Measurements from ENCODE around the gene SH3BP2.
A peak's percentile ranks its signal among the peaks of the same experiment; 100 is the strongest.

Gene SH3BP2

GRCh38 chr4:2824836-2825381, 32.0 kb downstream of the SH3BP2 start:
- Mint-ChIP-seq H3K4me3 (no peak overlapping the region), H3K4me1 (peaks cover 3% of the 10 kb centered on the region), H3K27ac (no peak overlapping the region), H3K36me3 (ENCODE audit: low read depth) (peaks cover 33% of the 10 kb centered on the region), H3K27me3 (no peaks in the 10 kb centered on the region), H3K9me3 (no peaks in the 10 kb centered on the region)
- ATAC-seq (no peak), DNase-seq (no peak)

GRCh38 chr4:2825740-2826139, 32.9 kb downstream of the SH3BP2 start:
- no peak for DNase-seq
- Mint-ChIP-seq H3K36me3 (ENCODE audit: low read depth) (peaks cover 33% of the 10 kb centered on the region), H3K27me3 (no peaks in the 10 kb centered on the region), H3K9me3 (no peaks in the 10 kb centered on the region), H3K27ac (no peak overlapping the region), H3K4me1 (peaks cover 2% of the 10 kb centered on the region), H3K4me3 (no peak overlapping the region)
- ATAC-seq = no peak

GRCh38 chr4:2827071-2827873, 34.4 kb downstream of the SH3BP2 start:
- H3K4me3 Mint-ChIP-seq = no peak overlapping the region
- H3K27ac Mint-ChIP-seq = no peak overlapping the region
- ATAC-seq (no peak), DNase-seq (no peak)
- peaks cover 4% of the 10 kb centered on the region for H3K4me1 Mint-ChIP-seq
- H3K9me3 Mint-ChIP-seq = no peaks in the 10 kb centered on the region
- H3K36me3 Mint-ChIP-seq (ENCODE audit: low read depth) = peaks cover 33% of the 10 kb centered on the region
- H3K27me3 Mint-ChIP-seq = no peaks in the 10 kb centered on the region

DNA sequence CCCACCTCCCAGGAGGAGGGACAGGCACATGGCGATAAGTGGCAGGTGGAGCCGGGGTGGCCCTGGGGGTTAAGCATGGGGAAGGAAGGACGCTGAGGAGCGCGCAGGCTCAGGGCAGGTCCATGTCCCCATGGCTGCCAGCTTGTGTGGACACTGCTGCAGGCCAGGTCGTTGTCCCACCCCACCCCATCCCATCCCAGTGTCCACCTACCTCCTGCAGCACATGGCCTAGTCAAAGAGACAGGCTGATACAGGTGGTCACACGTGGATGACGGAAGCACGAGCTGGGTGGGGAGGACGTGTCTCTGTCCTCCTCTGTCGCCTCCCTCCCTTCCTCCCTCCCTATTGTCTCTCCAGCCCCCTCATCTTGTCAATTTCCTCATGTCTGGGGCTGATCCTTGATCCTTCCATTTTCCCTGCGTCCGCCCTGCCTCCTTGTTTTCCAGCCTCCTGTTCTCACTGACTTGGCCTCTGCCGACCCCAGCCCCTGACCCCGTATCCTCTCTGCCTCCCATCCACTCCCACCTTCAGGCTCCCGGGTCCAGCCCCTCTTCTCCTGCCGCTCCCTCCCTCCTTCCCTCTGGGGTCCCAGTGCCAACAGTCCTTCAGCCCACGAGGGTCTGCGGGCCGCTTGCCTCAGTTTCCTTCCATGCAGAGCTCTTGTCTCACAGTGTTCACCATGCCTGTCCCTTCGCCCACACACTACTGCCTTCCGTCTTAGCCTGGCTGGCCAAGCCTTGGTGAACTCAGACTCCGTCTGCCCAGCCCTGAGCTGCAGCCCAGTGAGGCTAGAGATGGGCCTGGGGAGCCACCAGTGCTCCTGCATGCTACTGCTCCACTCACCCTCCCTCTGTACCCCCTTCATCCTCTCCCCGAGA, 35.2 kb downstream of the SH3BP2 start:
- H3K4me1 Mint-ChIP-seq = peaks cover 8% of the 10 kb centered on the region
- no peaks in the 10 kb centered on the region for H3K9me3 Mint-ChIP-seq
- no peaks in the 10 kb centered on the region for H3K27me3 Mint-ChIP-seq
- no peak overlapping the region for H3K27ac Mint-ChIP-seq
- ATAC-seq (no peak), DNase-seq (no peak)
- no peak overlapping the region for H3K4me3 Mint-ChIP-seq
- peaks cover 33% of the 10 kb centered on the region for H3K36me3 Mint-ChIP-seq (ENCODE audit: low read depth)

DNA sequence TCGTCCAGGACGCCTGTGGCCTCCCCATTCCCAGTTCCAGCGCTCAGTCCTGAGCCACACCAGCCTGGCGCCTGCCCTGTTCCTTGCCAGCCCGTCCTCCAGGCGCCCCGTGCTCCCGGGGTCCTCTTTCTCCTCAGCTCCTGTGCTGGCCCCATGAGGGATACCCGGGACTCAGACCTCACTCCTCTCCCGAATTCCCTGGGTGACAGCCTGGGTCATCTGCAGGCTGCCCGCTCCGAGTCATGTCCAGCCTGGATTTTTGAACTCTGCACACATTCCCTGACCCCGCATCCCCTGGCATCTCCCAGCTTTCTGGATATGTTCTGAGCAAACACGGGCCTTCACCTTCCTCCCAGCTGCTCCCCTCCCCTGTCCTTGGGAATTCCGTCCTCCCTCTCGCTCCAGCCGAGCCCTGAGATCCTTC, 35.9 kb downstream of the SH3BP2 start:
- H3K4me1 Mint-ChIP-seq = peaks cover 10% of the 10 kb centered on the region
- no peaks in the 10 kb centered on the region for H3K27me3 Mint-ChIP-seq
- no peak overlapping the region for H3K4me3 Mint-ChIP-seq
- no peak for ATAC-seq
- no peaks in the 10 kb centered on the region for H3K9me3 Mint-ChIP-seq
- peak overlapping the region; percentile 31 for H3K27ac Mint-ChIP-seq
- peaks cover 33% of the 10 kb centered on the region for H3K36me3 Mint-ChIP-seq (ENCODE audit: low read depth)
- DNase-seq = no peak

GRCh38 chr4:2829321-2829932, 36.5 kb downstream of the SH3BP2 start:
- Mint-ChIP-seq H3K4me3 (no peak overlapping the region), H3K9me3 (no peaks in the 10 kb centered on the region), H3K27me3 (no peaks in the 10 kb centered on the region), H3K36me3 (ENCODE audit: low read depth) (peaks cover 30% of the 10 kb centered on the region), H3K27ac (no peak overlapping the region), H3K4me1 (peaks cover 12% of the 10 kb centered on the region)
- DNase-seq (no peak), ATAC-seq (no peak)

DNA sequence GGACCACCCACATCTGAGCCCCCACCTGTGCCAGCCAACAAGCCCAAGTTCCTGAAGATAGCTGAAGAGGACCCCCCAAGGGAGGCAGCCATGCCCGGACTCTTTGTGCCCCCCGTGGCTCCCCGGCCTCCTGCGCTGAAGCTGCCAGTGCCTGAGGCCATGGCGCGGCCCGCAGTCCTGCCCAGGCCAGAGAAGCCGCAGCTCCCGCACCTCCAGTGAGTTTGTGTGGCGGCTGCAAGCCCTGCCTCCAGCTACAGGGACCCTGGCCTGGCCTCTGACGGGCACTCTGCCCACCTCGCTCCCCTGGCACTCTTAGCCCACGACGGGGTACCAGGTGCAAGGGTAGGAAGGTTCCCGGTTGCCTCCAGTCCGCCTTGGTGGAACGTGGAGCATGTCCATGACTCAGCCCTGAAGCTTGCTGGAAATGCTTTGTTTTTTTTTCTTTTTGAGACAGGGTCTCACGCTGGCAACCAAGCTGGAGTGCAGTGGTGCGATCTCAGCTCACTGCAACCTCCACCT, 37.1 kb downstream of the SH3BP2 start:
- Mint-ChIP-seq H3K4me3 (no peak overlapping the region), H3K27me3 (no peaks in the 10 kb centered on the region), H3K4me1 (peaks cover 18% of the 10 kb centered on the region), H3K27ac (no peak overlapping the region), H3K36me3 (ENCODE audit: low read depth) (peaks cover 29% of the 10 kb centered on the region), H3K9me3 (no peaks in the 10 kb centered on the region)
- ATAC-seq (no peak), DNase-seq (no peak)

GRCh38 chr4:2830632-2831610, 38.0 kb downstream of the SH3BP2 start:
- Mint-ChIP-seq H3K4me3 (no peak overlapping the region), H3K9me3 (no peaks in the 10 kb centered on the region), H3K27me3 (no peaks in the 10 kb centered on the region), H3K36me3 (ENCODE audit: low read depth) (peaks cover 21% of the 10 kb centered on the region), H3K4me1 (peaks cover 27% of the 10 kb centered on the region), H3K27ac (no peak overlapping the region)
- ATAC-seq (no peak), DNase-seq (no peak)

DNA sequence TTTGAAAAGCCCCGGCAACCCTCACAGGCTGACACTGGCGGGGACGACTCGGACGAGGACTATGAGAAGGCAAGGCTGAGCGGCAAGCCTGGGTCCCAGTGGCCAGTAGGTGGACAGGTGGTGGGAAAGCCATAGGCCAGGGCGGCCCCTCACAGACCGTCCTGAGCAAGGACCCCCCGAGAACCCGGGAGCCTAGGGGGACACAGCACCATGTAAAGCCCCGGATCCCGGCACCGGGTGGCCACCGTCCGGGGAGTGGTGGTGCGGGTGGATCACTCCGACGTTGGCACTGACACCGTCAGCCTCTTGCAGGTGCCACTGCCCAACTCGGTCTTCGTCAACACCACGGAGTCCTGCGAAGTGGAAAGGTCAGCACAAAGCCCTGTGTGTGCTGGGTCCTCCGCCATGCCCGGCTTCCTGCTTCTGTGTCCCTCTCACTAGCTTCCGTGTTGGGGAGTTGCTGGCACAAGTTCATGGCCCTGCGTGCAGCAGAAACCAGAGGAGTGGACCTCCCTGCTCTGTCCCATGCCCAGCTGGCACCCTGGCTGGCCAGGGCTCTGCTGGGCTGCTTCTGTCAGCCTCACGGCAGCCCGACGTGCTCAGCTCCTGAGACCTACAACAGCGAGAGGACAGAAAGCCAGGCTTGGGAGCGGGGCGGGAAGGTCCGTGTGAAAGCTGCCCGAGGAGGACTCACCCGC, 38.9 kb downstream of the SH3BP2 start:
- ATAC-seq (no peak), DNase-seq (no peak)
- peaks cover 32% of the 10 kb centered on the region for H3K4me1 Mint-ChIP-seq
- peaks cover 18% of the 10 kb centered on the region for H3K36me3 Mint-ChIP-seq (ENCODE audit: low read depth)
- no peak overlapping the region for H3K27ac Mint-ChIP-seq
- H3K9me3 Mint-ChIP-seq = no peaks in the 10 kb centered on the region
- no peak overlapping the region for H3K4me3 Mint-ChIP-seq
- no peaks in the 10 kb centered on the region for H3K27me3 Mint-ChIP-seq

- H3K4me3 Mint-ChIP-seq = no peak overlapping the region
- no peaks in the 10 kb centered on the region for H3K9me3 Mint-ChIP-seq
- DNase-seq (no peak), ATAC-seq (peak; percentile 27)
- no peaks in the 10 kb centered on the region for H3K27me3 Mint-ChIP-seq
- peak overlapping the region; percentile 52 for H3K27ac Mint-ChIP-seq
- H3K36me3 Mint-ChIP-seq (ENCODE audit: low read depth) = peaks cover 14% of the 10 kb centered on the region
- peaks cover 39% of the 10 kb centered on the region for H3K4me1 Mint-ChIP-seq
These were observed 39.6 kb downstream of the SH3BP2 start for GRCh38 chr4:2832309-2832980.

DNA sequence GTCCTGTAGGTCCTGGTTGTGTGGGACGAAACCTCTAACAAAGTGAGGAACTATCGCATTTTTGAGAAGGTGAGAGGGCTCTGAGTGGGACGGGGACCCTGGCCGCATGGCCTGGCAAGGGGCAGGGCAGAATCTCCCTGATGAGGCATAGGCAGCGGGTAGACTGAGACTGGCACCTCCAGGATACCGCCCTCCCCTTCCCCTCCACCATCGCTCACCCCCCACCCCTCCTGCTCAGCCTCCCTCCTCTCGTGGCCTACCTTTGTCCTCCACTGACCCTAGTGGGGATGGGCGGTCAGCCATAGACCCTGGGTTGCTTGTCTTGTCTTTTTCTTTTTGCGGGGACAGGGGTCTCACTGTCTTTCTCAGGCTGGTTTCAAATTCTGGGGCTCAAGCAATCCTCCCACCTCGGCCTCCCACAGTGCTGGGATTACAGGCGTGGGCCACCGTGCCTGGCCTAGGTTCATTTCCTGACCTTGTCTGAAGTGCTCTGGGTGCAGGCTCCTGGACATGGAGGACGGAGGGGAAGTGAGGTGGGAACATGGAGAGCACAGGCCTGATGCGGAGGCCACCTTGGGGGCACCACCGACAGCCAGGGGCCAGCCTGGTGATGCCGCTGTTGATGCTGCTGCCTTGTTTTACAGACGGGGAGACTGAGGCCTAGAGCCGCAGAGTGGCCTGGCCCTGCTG, 40.2 kb downstream of the SH3BP2 start:
- peaks cover 14% of the 10 kb centered on the region for H3K36me3 Mint-ChIP-seq (ENCODE audit: low read depth)

DNA sequence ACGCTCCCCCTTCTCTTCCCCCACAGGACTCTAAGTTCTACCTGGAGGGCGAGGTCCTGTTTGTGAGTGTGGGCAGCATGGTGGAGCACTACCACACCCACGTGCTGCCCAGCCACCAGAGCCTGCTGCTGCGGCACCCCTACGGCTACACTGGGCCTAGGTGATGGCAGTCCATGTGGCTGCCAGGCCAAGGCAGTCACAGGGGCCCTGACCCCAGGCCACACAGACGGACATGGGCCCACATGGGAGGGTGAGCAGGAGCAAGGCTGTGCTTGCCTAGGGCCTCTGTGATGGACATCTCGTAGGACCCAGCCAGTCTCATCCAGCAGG, 40.8 kb downstream of the SH3BP2 start:
- H3K36me3 Mint-ChIP-seq (ENCODE audit: low read depth) = peaks cover 10% of the 10 kb centered on the region
- ATAC-seq (no peak), DNase-seq (no peak)
- H3K4me3 Mint-ChIP-seq = no peak overlapping the region
- H3K27me3 Mint-ChIP-seq = no peaks in the 10 kb centered on the region
- no peaks in the 10 kb centered on the region for H3K9me3 Mint-ChIP-seq
- no peak overlapping the region for H3K27ac Mint-ChIP-seq
- H3K4me1 Mint-ChIP-seq = peaks cover 51% of the 10 kb centered on the region

More for the DNA sequence above, 40.2 kb downstream of the SH3BP2 start:
- Mint-ChIP-seq H3K9me3 (no peaks in the 10 kb centered on the region), H3K27me3 (no peaks in the 10 kb centered on the region), H3K4me3 (no peak overlapping the region), H3K4me1 (peaks cover 46% of the 10 kb centered on the region), H3K27ac (no peak overlapping the region)
- ATAC-seq = no peak
- no peak for DNase-seq

Data from activated naive CD8-positive, alpha-beta T cell treated with anti-CD3 and anti-CD28 coated beads, Interleukin-2, amount 50 U/mL, for 24 hours (primary cell).